SK-N-MC (cell line): Measurements from ENCODE around the gene OBSCN.

Experiments used
- EZH2 ChIP-seq: fragments of 200-600 bp; sonication (generic); IDR thresholded peaks from one replicate; pipeline ENCODE4 v1.6.1; 2017; ENCODE audit warnings: antibody characterized with exemption
- POLR2AphosphoS5 ChIP-seq: IDR thresholded peaks from 2 replicates; pipeline ENCODE4 v1.6.1; 2012; ENCODE audit warnings: mild to moderate bottlenecking, low read depth, low read length, borderline replicate concordance

GRCh38 chr1:228337031-228337564, 129.3 kb downstream of the OBSCN start:
- TF ChIP-seq POLR2AphosphoS5, result no peak
- no peak for TF ChIP-seq EZH2
